NCI-H510A (cell line): ENCODE measurements around the gene TEX26.

Experiments
- DNase-seq: peaks from one replicate; lab custom pipeline; 2025; lab: John Stamatoyannopoulos, UW

The TEX26 gene

DNA sequence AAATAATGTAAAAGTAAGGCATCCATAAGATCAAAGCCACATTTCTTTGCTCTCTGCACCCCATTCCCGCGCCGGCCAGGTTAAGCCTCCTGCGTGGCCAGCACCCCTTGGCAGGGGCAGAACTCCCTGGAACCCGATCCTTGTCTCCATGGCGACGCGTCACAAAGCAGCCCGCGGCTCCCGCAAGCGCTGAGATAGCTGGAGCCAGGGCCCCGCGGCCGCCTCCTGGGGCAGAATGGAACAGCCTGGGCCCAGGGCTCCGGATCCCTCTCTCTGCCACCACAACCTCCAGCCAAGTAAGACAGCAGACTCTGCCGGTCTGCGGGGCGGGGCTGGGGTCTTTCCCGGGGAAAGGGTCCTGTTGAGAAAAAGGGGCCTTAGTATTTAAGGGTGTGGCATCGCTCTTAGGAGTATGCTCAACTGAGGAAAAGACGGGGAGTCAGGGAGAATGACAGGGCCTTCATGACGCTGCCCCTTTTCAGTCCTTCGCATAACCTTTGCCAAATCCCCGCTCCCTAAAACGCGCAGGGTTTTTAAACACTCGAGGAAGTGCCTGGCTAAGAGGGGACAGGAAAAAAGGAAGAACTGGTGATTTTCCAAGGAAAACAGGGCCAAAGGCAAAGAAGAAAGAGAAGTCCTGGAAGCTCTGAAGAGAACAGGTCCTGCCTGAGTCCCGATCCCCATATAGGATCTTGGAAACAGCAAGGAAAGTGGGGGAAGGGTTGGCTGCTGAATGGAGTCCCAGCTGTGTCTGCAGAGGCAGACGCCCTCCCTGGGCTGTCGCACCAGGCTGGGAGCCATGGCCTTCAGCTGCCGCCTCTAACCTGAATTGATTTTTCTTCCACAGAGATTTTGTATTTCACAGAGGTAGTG lies at the start of gene TEX26:
Gene TEX26 (plus strand): TSS at position 176 of the 873 bp plus-strand sequence. CDS start 60 bp downstream, at position 236.
- no peak for DNase-seq

DNA sequence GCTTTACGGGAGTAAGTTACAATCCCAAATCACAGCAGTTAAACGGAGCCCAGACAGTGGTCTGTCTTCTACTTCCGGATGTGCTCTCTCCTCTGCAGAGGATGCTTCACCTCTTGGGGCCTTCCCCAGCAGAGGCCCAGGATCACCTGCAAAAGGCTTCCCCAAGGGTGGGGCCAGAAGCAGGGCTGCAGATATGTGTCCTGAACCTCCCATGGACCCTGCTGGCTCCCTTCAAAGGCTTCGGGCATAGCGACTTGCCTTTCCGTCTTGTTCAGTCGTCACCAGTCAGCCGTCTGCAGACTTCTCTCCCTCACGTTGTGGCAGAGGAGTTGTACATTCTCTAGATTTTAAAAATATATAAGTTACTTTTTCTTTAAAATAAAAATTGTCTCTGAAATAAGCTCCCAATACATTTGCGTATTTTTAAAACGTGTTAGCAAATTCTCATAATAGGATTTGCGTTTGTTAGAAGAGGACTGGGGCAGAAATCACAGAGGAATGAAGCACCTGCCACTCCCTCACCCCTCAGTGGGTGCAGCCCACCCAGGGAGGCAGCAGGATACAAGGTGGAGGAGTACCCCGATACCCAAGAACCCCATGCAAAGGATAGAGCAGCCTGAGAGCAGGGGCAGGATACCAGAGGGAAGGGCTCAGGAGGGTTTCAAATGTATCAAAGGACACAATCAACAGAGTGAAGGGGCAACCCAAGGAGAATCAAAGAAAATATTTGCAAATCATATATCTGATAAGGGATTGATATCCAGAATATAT lies 49.3 kb upstream of the TEX26 start:
- DNase-seq, result no peak

GRCh38 chr13:30884543-30884942 lies 47.9 kb upstream of the TEX26 start:
- no peak for DNase-seq

GRCh38 chr13:30889196-30889690 lies 43.2 kb upstream of the TEX26 start:
- DNase-seq, result no peak

GRCh38 chr13:30892966-30893365 lies 39.5 kb upstream of the TEX26 start:
- no peak for DNase-seq

DNA sequence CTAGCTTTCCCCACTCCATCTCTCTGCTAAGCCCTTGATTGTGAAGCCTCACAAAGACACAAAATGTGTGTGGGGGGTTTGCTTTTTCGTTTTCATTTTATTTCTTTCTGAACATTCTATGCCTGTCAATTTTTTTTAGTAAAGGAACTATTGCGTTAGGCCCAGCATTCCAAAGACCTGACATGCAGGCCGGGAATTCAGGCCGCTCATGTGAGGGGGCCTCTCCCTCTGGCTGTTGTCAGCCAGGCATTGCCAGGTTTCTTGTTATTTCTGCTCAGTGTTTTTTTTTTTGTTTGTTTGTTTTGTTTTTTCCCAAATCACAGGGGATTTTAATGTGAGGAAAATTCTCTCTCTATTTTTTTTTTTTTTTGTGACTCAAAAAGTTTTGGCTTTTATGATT lies 36.7 kb upstream of the TEX26 start:
- DNase-seq, result no peak

- no peak for DNase-seq
Measured at GRCh38 chr13:30898070-30898469, 34.4 kb upstream of the TEX26 start.

DNA sequence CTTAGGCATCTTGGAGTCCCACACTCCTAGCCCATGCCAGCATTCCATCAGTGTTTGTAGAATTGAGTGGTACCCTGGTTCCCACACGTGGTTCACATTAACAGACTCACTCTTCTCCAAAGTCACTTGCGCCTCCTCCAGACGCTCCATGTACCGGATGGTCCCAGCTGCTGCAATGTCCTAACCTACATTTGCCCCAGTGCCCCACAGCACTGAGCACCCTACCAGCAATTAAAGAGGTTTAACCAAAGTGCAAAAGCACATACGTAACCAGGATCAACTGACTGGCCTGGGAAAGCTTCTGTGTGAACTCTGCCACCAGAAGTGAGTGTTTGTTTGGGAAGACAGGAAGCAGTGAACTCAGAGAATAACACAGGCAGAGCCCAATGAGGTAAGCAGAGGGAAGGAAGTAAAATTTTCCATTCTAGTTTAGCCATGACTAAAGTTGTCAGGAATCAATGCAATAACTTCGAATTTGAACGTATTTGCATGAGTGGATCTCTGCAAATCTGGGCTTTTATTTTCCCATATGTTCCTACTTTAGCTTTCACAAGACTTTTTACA lies 33.7 kb upstream of the TEX26 start:
- DNase-seq, result no peak

GRCh38 chr13:30900436-30900835 lies 32.0 kb upstream of the TEX26 start:
- no peak for DNase-seq

- DNase-seq, result no peak
Measured at GRCh38 chr13:30900952-30901749, 31.3 kb upstream of the TEX26 start.

DNA sequence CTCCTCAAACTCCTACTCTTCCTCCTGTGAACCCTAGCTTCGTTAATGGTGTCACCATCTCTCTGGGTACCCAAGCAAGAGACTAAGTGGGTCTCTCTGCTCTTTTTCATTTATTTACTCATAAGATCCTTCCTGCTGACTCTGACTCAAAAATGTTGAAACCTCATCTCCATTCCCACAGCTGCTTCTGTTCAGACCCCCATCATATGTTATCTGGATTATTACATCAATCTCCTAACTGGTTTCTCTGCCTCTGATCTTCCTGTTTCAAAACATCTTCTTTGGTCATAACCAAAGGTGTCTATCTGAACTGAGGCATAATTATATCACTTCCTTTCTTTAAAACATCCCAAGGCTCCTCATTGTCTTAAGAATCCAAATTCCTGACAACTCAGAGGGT lies 28.4 kb upstream of the TEX26 start:
- no peak for DNase-seq

- no peak for DNase-seq
Measured at GRCh38 chr13:30905932-30906383, 26.5 kb upstream of the TEX26 start, which contains the start of gene MEDAG. MEDAG (plus strand) TSS chr13:30906271; CDS start chr13:30906516, 245 bp downstream.

DNA sequence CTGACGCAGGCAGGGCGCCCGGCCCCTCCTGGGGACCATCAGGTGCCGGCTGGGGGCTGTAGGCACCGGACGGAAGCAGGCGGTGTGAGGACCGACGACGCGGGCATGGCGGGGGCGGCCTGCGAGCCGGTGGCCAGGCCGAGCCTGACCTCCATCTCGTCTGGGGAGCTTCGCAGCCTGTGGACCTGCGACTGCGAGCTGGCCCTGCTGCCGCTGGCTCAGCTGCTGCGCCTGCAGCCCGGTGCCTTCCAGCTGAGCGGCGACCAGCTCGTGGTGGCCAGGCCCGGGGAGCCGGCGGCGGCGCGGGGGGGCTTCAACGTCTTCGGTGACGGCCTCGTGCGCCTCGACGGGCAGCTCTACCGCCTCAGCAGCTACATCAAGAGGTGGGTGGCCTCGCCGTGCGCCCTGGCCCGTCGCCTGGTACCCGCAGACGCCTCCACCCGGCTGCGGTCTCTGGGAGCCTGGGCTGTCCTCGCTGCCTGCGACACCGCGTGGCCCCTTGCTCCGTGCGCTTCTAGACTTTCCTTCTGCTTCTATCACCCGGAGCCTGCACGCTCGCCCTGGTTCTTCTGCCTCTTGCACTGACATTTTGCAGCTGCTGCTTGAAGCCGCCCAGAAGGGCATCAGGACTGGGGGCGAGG lies 25.9 kb upstream of the TEX26 start:
- no peak for DNase-seq

- DNase-seq, result no peak
Measured at GRCh38 chr13:30907121-30907861, 25.2 kb upstream of the TEX26 start.

- no peak for DNase-seq
Measured at GRCh38 chr13:30908416-30908980, 24.0 kb upstream of the TEX26 start.

- no peak for DNase-seq
Measured at GRCh38 chr13:30910676-30911075, 21.8 kb upstream of the TEX26 start.

DNA sequence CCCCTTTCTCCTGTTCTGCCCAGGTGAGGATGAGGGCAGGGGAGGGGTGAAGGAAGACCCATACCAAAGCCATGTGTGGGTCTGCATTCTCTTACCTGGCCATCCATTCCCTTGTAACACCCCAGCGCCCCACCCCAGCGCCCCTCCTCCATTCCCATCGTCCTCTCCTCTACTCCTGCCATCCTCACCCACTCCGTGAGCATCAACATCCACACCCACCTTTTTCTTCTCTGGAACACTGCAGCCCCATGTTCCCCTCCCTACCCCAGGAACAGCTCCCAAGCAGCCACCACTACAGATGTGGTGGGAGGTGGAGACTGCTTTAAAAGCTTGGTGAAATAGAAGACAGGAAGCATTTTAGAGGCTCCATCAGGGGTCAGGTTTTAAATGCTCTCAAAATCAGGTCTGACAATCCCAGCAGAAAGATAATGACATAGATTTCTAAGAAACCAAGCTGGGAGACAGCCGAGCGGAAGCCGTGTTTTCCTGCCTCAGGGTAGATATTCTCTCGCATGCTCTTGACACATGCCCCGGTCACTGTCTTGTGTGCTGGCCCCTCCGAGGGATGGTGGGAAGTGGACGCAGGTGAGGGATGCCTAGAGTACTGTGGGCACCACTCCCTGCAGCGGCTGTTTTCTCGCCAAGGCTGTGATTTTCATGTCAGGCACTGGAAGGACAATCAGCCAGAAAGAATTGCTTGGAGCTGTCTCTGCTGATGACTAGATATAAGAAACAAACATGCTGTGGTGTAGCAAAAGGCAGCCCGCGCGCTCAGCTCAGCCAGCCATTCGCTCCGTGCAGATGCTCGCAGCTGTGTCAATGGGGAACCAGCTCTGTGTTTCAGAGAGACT lies 16.5 kb upstream of the TEX26 start:
- no peak for DNase-seq

DNA sequence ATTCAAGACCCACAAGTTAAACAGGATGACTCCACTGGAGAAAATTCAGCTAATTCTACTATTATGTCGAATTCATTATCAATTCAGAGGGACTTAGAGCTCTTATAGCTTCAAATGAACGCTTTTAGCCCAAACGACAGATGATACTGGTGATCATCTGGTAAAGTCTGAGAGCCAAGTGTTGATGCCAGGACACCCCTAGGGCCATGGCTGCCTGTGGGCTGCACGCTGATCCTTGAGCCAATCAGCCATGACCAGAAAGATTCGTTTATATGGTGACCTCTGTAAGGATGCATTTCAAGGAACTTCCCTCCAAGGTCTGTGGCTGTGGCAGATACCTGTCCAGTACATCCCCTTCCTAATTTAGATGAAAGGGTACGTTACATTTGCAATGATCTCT lies 15.5 kb upstream of the TEX26 start:
- DNase-seq, result no peak
